Measurements from ENCODE around the gene DCDC2C. TPM values are rescaled to one million over a fixed set of nuclear protein-coding genes. Genes with fewer than 3 reads are reported as not detected.

Gene DCDC2C
- total and polyA plus RNA-seq, 2 experiments from 2014 or later, result not detected

DNA sequence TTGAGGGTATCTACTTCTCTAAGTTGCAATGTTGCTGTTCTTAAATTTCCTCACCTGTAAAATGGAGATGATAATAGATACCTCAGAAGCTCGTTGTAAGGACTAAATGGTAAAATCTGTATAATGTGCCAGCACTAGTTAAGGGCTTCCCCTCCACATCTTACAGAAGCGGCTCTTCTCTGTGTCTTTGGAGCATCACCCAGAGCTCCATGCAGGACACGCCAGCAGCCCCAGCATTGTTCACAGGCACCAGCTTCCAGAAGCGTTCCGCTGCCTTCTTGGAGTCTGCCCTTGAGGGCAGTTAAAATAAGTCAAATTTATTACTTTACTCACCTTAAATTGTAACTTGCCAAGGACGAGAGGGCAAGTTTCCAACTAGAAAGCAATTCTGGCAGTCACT, 5.8 kb downstream of the DCDC2C start:
- H3K4me3 ChIP-seq, result no peak overlapping the region
- H3K79me2 ChIP-seq, result no peaks in the 10 kb centered on the region
- no peak for DNase-seq (ENCODE audit: low spot score)
- H3K27me3 ChIP-seq, result no peaks in the 10 kb centered on the region
- H3K4me2 ChIP-seq, result no peak overlapping the region
- H3K9me2 ChIP-seq (replicated peaks; ENCODE audit: insufficient read depth), result no peaks in the 10 kb centered on the region
- 88% methylated on average over 6 of the region's 6 CpGs for WGBS (ENCODE audit: low lambda C conversion rate, missing lambda C conversion rate)
- H4K20me1 ChIP-seq (ENCODE audit: insufficient read depth, poor library complexity, severe bottlenecking), result no peaks in the 10 kb centered on the region
- H3K4me1 ChIP-seq (ENCODE audit: insufficient read depth), result no peaks in the 10 kb centered on the region
- no peak overlapping the region for H2AFZ ChIP-seq
- TF ChIP-seq, protein P1, sequence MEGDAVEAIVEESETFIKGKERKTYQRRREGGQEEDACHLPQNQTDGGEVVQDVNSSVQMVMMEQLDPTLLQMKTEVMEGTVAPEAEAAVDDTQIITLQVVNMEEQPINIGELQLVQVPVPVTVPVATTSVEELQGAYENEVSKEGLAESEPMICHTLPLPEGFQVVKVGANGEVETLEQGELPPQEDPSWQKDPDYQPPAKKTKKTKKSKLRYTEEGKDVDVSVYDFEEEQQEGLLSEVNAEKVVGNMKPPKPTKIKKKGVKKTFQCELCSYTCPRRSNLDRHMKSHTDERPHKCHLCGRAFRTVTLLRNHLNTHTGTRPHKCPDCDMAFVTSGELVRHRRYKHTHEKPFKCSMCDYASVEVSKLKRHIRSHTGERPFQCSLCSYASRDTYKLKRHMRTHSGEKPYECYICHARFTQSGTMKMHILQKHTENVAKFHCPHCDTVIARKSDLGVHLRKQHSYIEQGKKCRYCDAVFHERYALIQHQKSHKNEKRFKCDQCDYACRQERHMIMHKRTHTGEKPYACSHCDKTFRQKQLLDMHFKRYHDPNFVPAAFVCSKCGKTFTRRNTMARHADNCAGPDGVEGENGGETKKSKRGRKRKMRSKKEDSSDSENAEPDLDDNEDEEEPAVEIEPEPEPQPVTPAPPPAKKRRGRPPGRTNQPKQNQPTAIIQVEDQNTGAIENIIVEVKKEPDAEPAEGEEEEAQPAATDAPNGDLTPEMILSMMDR (IDR thresholded peaks at IDR 0.05; ENCODE audit: poor library complexity), result no peak
- TF ChIP-seq EZH2 (IDR thresholded peaks at IDR 0.05; ENCODE audit: borderline replicate concordance) (no peak), EZH2phosphoT487 (IDR thresholded peaks at IDR 0.05; ENCODE audit: low read depth, severe bottlenecking, unreplicated experiment) (no peak)
- H3K36me3 ChIP-seq (replicated peaks; ENCODE audit: insufficient read depth, low read depth), result no peaks in the 10 kb centered on the region
- no peak overlapping the region for H3K27ac ChIP-seq
- no peaks in the 10 kb centered on the region for H3K9me3 ChIP-seq (ENCODE audit: low read depth)

DNA sequence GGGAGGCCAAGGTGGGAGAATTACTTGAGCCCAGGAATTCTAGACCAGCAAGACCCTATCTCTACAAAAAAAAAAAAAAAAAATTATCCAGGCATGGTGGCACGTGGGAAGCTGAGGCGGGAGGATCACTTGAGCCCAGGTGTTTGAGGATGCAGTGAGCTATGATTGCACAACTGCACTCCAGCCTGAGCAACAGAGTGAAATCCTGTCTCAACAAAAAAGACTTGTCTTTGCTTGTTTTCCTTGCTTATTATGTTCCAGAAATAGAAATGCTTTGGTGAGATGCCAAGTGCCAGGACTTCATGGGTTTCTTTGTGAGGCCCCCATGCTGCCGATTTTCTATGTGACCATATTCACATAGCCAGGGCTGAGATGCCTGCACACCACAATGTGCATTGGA, 9.0 kb downstream of the DCDC2C start:
- TF ChIP-seq EZH2 (IDR thresholded peaks at IDR 0.05; ENCODE audit: borderline replicate concordance), result no peak
- TF ChIP-seq EZH2phosphoT487 (IDR thresholded peaks at IDR 0.05; ENCODE audit: low read depth, severe bottlenecking, unreplicated experiment), result no peak
- TF ChIP-seq, protein P1 (IDR thresholded peaks at IDR 0.05; ENCODE audit: poor library complexity), result no peak
- no peaks in the 10 kb centered on the region for H3K36me3 ChIP-seq (replicated peaks; ENCODE audit: insufficient read depth, low read depth)
- H3K9me2 ChIP-seq (replicated peaks; ENCODE audit: insufficient read depth), result no peaks in the 10 kb centered on the region
- WGBS (ENCODE audit: low lambda C conversion rate, missing lambda C conversion rate), result 64% methylated on average over 3 of the region's 3 CpGs
- no peak overlapping the region for H2AFZ ChIP-seq
- no peak for DNase-seq (ENCODE audit: low spot score)
- no peaks in the 10 kb centered on the region for H3K27me3 ChIP-seq
- no peaks in the 10 kb centered on the region for H4K20me1 ChIP-seq (ENCODE audit: insufficient read depth, poor library complexity, severe bottlenecking)
- no peak overlapping the region for H3K4me3 ChIP-seq
- no peaks in the 10 kb centered on the region for H3K79me2 ChIP-seq
- H3K4me1 ChIP-seq (ENCODE audit: insufficient read depth), result no peaks in the 10 kb centered on the region
- no peak overlapping the region for H3K4me2 ChIP-seq
- no peak overlapping the region for H3K27ac ChIP-seq
- H3K9me3 ChIP-seq (ENCODE audit: low read depth), result no peaks in the 10 kb centered on the region

DNA sequence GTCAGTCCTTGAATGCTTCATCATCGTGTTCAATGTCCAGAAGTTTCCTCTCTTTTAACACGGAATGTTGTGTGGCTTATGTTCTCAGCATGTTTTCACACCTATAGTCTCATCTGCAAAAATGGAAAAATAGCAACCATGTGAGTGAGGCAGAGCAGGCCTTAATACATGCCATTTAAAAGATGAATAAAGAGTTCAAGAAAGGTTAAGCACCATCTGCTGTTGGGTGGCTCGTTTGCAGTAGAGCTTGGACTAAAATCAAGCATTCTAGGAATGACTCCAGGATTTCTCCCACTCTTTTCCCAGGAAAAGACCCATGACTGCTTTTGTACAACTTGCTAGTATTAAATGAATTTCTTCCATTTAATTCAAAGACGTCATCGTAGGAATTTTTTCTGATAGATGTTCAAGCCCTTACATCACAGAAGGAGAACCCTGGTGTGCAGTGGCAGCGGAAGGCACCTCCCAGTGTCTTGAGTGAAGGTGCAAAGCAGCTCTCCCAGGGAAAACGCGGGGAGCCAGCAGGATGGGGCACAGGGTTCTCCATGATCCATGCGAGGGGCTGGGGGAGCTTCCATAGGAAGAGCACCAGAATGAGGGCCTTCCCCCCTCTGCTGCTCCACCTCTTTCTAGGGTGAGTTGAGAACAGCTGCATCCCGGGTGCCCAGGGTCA, 9.6 kb downstream of the DCDC2C start:
- 86% methylated on average over 10 of the region's 10 CpGs for WGBS (ENCODE audit: low lambda C conversion rate, missing lambda C conversion rate)
- TF ChIP-seq, protein P1 (IDR thresholded peaks at IDR 0.05; ENCODE audit: poor library complexity), result no peak
- TF ChIP-seq EZH2phosphoT487 (IDR thresholded peaks at IDR 0.05; ENCODE audit: low read depth, severe bottlenecking, unreplicated experiment) (no peak), EZH2 (IDR thresholded peaks at IDR 0.05; ENCODE audit: borderline replicate concordance) (no peak)
- H2AFZ ChIP-seq, result no peak overlapping the region
- no peak for DNase-seq (ENCODE audit: low spot score)
- no peaks in the 10 kb centered on the region for H3K9me3 ChIP-seq (ENCODE audit: low read depth)
- H3K27me3 ChIP-seq, result no peaks in the 10 kb centered on the region
- no peaks in the 10 kb centered on the region for H3K9me2 ChIP-seq (replicated peaks; ENCODE audit: insufficient read depth)
- no peaks in the 10 kb centered on the region for H4K20me1 ChIP-seq (ENCODE audit: insufficient read depth, poor library complexity, severe bottlenecking)
- H3K36me3 ChIP-seq (replicated peaks; ENCODE audit: insufficient read depth, low read depth), result no peaks in the 10 kb centered on the region
- no peak overlapping the region for H3K4me3 ChIP-seq
- no peaks in the 10 kb centered on the region for H3K79me2 ChIP-seq
- no peak overlapping the region for H3K4me2 ChIP-seq
- H3K4me1 ChIP-seq (ENCODE audit: insufficient read depth), result no peaks in the 10 kb centered on the region
- no peak overlapping the region for H3K27ac ChIP-seq
